Adrenal gland (tissue), 12 donors: Measurements from ENCODE around the gene NBEAL2. TPM values are rescaled to one million over a fixed set of nuclear protein-coding genes. Genes with fewer than 3 reads are reported as not detected.

Source experiments
- DNase-seq, 7 donors: peaks; one replicate each; pipeline ENCODE4 v3.0.0-alpha.2; 2019 to 2020
- H3K27ac ChIP-seq, 5 donors: fragments of 200-600 bp; sonication (generic) in 4 of 5; 1 replicate in 3 of 5; 2 replicates in 2 of 5; pipeline versions ENCODE4 v1.5.1 to v1.8.0; 2016 to 2020; ENCODE audit warnings: mild to moderate bottlenecking in 1 of 5
- H3K27me3 ChIP-seq: fragments of 200-600 bp; 2 replicates; pipeline ENCODE4 v1.8.0; 2021
- H3K36me3 ChIP-seq, 2 donors: fragments of 200-600 bp; replicated peaks in 1 of 2; 1 replicate in 1 of 2; 2 replicates in 1 of 2; pipeline versions ENCODE4 v1.5.1 to v1.8.0; 2018 to 2022
- H3K4me1 ChIP-seq, 2 donors: fragments of 200-600 bp; replicated peaks in 1 of 2; 1 replicate in 1 of 2; 2 replicates in 1 of 2; pipeline versions ENCODE4 v1.5.1 to v1.8.0; 2018 to 2021
- H3K4me3 ChIP-seq, 4 donors: fragments of 200-600 bp; sonication (generic) in 3 of 4; one replicate each; pipeline ENCODE4 v1.5.1; 2016 to 2018
- H3K9me3 ChIP-seq, 3 donors: fragments of 200-600 bp; sonication (generic) in 1 of 3; replicated peaks in 1 of 3; 1 replicate in 2 of 3; 2 replicates in 1 of 3; pipeline versions ENCODE4 v1.5.1 to v1.8.0; 2016 to 2021
- CTCF ChIP-seq, 6 experiments: fragments of 450-650 bp in 4 of 6; fragments of 200-600 bp in 2 of 6; sonication (generic) in 1 of 6; IDR thresholded peaks; 1 replicate in 5 of 6; 2 replicates in 1 of 6; pipeline versions ENCODE4 v1.5.1 to v1.8.0; 2016 to 2021; ENCODE audit warnings: antibody characterized with exemption in 6 of 6, mild to moderate bottlenecking in 2 of 6, moderate library complexity in 1 of 6
- POLR2A ChIP-seq, 2 donors: fragments of 450-650 bp; IDR thresholded peaks; one replicate each; pipeline ENCODE4 v1.6.1; 2017; ENCODE audit warnings: antibody characterized with exemption in 2 of 2, mild to moderate bottlenecking in 2 of 2, moderate library complexity in 1 of 2
- WGBS, 4 donors: extraction: QIAGEN DNeasy Blood & Tissue Kit in 2 of 4; methylation state at CpG; one replicate each; pipeline versions ENCODE4 v1.1.5 to v1.1.7; 2013 to 2017; 5-methylcytosine and 5-hydroxymethylcytosine counted together
- intact Hi-C, 2 donors: fragments of 100-400 bp; cut with DNase I; formaldehyde crosslinking; loops; one replicate each; pipeline versions ENCODE4 v1.14.1 to v1.15.0; 2022 to 2023
- polyA plus RNA-seq, 3 donors: library from polyadenylated mRNA; stranded (reverse); fragments of 200-250 nt in 2 of 3; fragments of 350-450 nt in 1 of 3; fragmentation: Illumina TruSeq in 1 of 3; extraction: RNeasy Lipid Tissue Mini Kit (QIAGEN cat#74804) in 1 of 3; gene quantifications; one replicate each; pipeline ENCODE4 v1.2.3, GENCODE V29; 2013 to 2014
- total RNA-seq, 9 donors: library from RNA; depleted of rRNA in 4 of 9; stranded (reverse); fragments of >200 nt in 4 of 9; fragments of 120-200 nt in 1 of 9; fragmentation: NEBNext Ultra II Directional in 1 of 9; extraction: Animal tissue kit (Norgen Biotek cat#: 25700) in 1 of 9; gene quantifications; one replicate each; pipeline versions ENCODE4 v1.1.0 to v1.2.4, GENCODE V29; 2013 to 2023
- donor health status: healthy with polysubstance abuse.
- donor health status: Bipolar disorder and iron deficiency.
- donor health status: DM: yes; HTN: yes; CAD: no.
- donor health status: DM: no; HTN: no; CAD: no.
- donor health status: DM: no; HTN: no; CAD: no.
- donor health status: DM: yes; HTN: yes; CAD: no.

Gene NBEAL2
- total and polyA plus RNA-seq, 12 donors: 7.3 to 154 (median 29.0) TPM

GRCh38 chr3:46971742-46972141 lies 7.7 kb upstream of the NBEAL2 start:
- H3K36me3 ChIP-seq: no peaks in the 10 kb centered on the region
- H3K4me3 ChIP-seq: no peak overlapping the region
- no peak for DNase-seq
- H3K9me3 ChIP-seq: no peaks in the 10 kb centered on the region
- peaks cover 37 to 67% of the 10 kb centered on the region in 2 donors for H3K4me1 ChIP-seq
- H3K27me3 ChIP-seq: no peaks in the 10 kb centered on the region
- TF ChIP-seq CTCF (IDR thresholded peaks at IDR 0.05): no peak
- no peak for TF ChIP-seq POLR2A (IDR thresholded peaks at IDR 0.05)
- H3K27ac ChIP-seq: peak overlapping the region; percentile 13 to 75 (median 53)
- 67 to 100% (median 80%) methylated on average over 1 of the region's 1 CpG; no CpG with 5 or more reads in 1 of the 4 donors for WGBS, 4 donors
- intact Hi-C loops: loop anchor here in 1 of 2 donors (5.0 kb wide), 1 partner anchor 44 kb away; no protein-coding TSS in a partner anchor

GRCh38 chr3:46972396-46972795 lies 7.1 kb upstream of the NBEAL2 start:
- H3K4me3 ChIP-seq: no peak overlapping the region
- H3K36me3 ChIP-seq: no peaks in the 10 kb centered on the region
- 82 to 89% (median 83%) methylated on average over 2 of the region's 2 CpGs for WGBS, 4 donors
- TF ChIP-seq POLR2A (IDR thresholded peaks at IDR 0.05): no peak
- TF ChIP-seq CTCF (IDR thresholded peaks at IDR 0.05): no peak
- no peak for DNase-seq
- peak overlapping the region in 1 of 5 donors; percentile 68 for H3K27ac ChIP-seq
- H3K9me3 ChIP-seq: no peaks in the 10 kb centered on the region
- no peaks in the 10 kb centered on the region for H3K27me3 ChIP-seq
- intact Hi-C loops: loop anchor here in 1 of 2 donors (5.0 kb wide), 1 partner anchor 45 kb away; no protein-coding TSS in a partner anchor
- peaks cover 40 to 68% of the 10 kb centered on the region in 2 donors for H3K4me1 ChIP-seq

- Histone ChIP-seq H3K27me3 (no peaks in the 10 kb centered on the region), H3K36me3 (no peaks in the 10 kb centered on the region), H3K4me1 (peaks cover 41 to 66% of the 10 kb centered on the region in 2 donors), H3K4me3 (peak overlapping the region in 1 of 4 donors; percentile 77), H3K27ac (peak overlapping the region in 1 of 5 donors; percentile 44), H3K9me3 (no peaks in the 10 kb centered on the region)
- TF ChIP-seq POLR2A (IDR thresholded peaks at IDR 0.05) (no peak), CTCF (IDR thresholded peaks at IDR 0.05) (no peak)
- DNase-seq: no peak
- intact Hi-C loops: loop anchor here in 1 of 2 donors (5.0 kb wide), 1 partner anchor 47 kb away; no protein-coding TSS in a partner anchor
- WGBS, 4 donors: 71 to 75% (median 73%) methylated on average over 9 of the region's 9 CpGs
Measured at GRCh38 chr3:46974421-46975171, 4.9 kb upstream of the NBEAL2 start.

GRCh38 chr3:46976326-46977190 lies 2.9 kb upstream of the NBEAL2 start, which contains the start of gene CCDC12:
CCDC12 (minus strand) TSS chr3:46976745; CDS start chr3:46976732, 13 bp downstream.
- intact Hi-C loops: no loop called here
- Histone ChIP-seq H3K4me3 (peak within 1 kb of the TSS; percentile 42 to 90 (median 70)), H3K9me3 (no peaks in the 10 kb centered on the region), H3K36me3 (no peaks in the 10 kb centered on the region), H3K27me3 (no peaks in the 10 kb centered on the region), H3K27ac (peak within 1 kb of the TSS; percentile 86 to 93 (median 90)), H3K4me1 (peaks cover 21 to 52% of the 10 kb centered on the region in 2 donors)
- 0 to 1% (median 0%) methylated on average over 37 to 64 of the region's 64 CpGs for WGBS, 4 donors
- TF ChIP-seq POLR2A (IDR thresholded peaks at IDR 0.05) (peak; percentile 53 to 89), CTCF (IDR thresholded peaks at IDR 0.05) (no peak)
- peak; percentile 95 to 99 (median 98) for DNase-seq
